DND-41 (cell line): ENCODE results near the gene BTNL3.

Experiments used
- ATAC-seq: fragments of 200-7000 bp; cut with Tn5 transposase; 3 replicates; pipeline ENCODE4 v1.9.1; 2021; ENCODE audit warnings: low read depth; ENCODE audit not compliant: insufficient read depth
- DNase-seq: peaks from one replicate; pipeline ENCODE4 v3.0.0-alpha.2; 2020
- H2AFZ ChIP-seq: 2 replicates; pipeline ENCODE4 v1.6.0; 2012; ENCODE audit warnings: low read depth, low read length
- H3K27ac ChIP-seq: 2 replicates; pipeline ENCODE4 v1.5.1; 2012; ENCODE audit warnings: low read length, inconsistent platforms
- H3K27me3 ChIP-seq: fragments of 200-600 bp; sonication (generic); 2 replicates; pipeline ENCODE4 v1.6.0; 2012; ENCODE audit warnings: low read length, mild to moderate bottlenecking, inconsistent platforms; ENCODE audit not compliant: insufficient read depth, poor library complexity
- H3K36me3 ChIP-seq: 2 replicates; pipeline ENCODE4 v1.5.1; 2012; ENCODE audit warnings: low read length, inconsistent platforms; ENCODE audit not compliant: insufficient read depth
- H3K4me1 ChIP-seq: 2 replicates; pipeline ENCODE4 v1.5.1; 2012; ENCODE audit warnings: mild to moderate bottlenecking, low read length; ENCODE audit not compliant: insufficient read depth
- H3K4me2 ChIP-seq: 2 replicates; pipeline ENCODE4 v1.6.0; 2012; ENCODE audit warnings: mild to moderate bottlenecking, moderate library complexity, low read length, inconsistent platforms; ENCODE audit not compliant: insufficient read depth
- H3K4me3 ChIP-seq, 2 experiments: fragments of 200-600 bp in 1 of 2; shearing (Covaris generic) in 1 of 2; 2 replicates each; pipeline ENCODE4 v1.5.1; 2012 to 2016; ENCODE audit warnings: inconsistent platforms in 2 of 2, low read length in 2 of 2, mild to moderate bottlenecking in 2 of 2, low read depth in 1 of 2, moderate library complexity in 1 of 2
- H3K79me2 ChIP-seq: 2 replicates; pipeline ENCODE4 v1.6.0; 2012; ENCODE audit warnings: low read length, inconsistent platforms; ENCODE audit not compliant: insufficient read depth
- H3K9ac ChIP-seq: 2 replicates; pipeline ENCODE4 v1.6.0; 2012; ENCODE audit warnings: low read depth, mild to moderate bottlenecking, inconsistent platforms, low read length, moderate library complexity
- H3K9me3 ChIP-seq: 2 replicates; pipeline ENCODE4 v1.5.1; 2012; ENCODE audit warnings: low read length, moderate library complexity, mild to moderate bottlenecking, inconsistent platforms; ENCODE audit not compliant: insufficient read depth, severe bottlenecking
- H4K20me1 ChIP-seq: 2 replicates; pipeline ENCODE4 v1.6.0; 2012; ENCODE audit warnings: low read length; ENCODE audit not compliant: insufficient read depth
- CTCF ChIP-seq: IDR thresholded peaks from 2 replicates; pipeline ENCODE4 v1.5.1; 2012; ENCODE audit warnings: borderline replicate concordance, low read length, moderate library complexity, mild to moderate bottlenecking; ENCODE audit not compliant: poor library complexity, severe bottlenecking; ENCODE audit errors: extremely low read depth
- EZH2 ChIP-seq: IDR thresholded peaks from 3 replicates; pipeline ENCODE4 v1.6.1; 2012; ENCODE audit warnings: borderline replicate concordance, low read depth, mild to moderate bottlenecking, moderate library complexity, low read length, inconsistent platforms; ENCODE audit not compliant: severe bottlenecking

Gene BTNL3

GRCh38 chr5:181039931-181040630 lies 51.4 kb downstream of the BTNL3 start, which contains the start of gene BTNL9:
BTNL9 (plus strand) TSS chr5:181040266; CDS start chr5:181045490, 5,224 bp downstream.
- H3K4me2 ChIP-seq, result no peak within 1 kb of the TSS
- H3K9me3 ChIP-seq, result no peaks in the 10 kb centered on the region
- no peaks in the 10 kb centered on the region for H4K20me1 ChIP-seq
- H3K36me3 ChIP-seq, result no peaks in the 10 kb centered on the region
- TF ChIP-seq EZH2 (no peak), CTCF (no peak)
- H3K4me1 ChIP-seq, result no peaks in the 10 kb centered on the region
- no peak within 1 kb of the TSS for H2AFZ ChIP-seq
- no peak for DNase-seq
- no peak within 1 kb of the TSS for H3K27ac ChIP-seq
- H3K4me3 ChIP-seq, result no peak within 1 kb of the TSS
- no peak for ATAC-seq
- H3K27me3 ChIP-seq, result peaks cover 20% of the 10 kb centered on the region
- H3K9ac ChIP-seq, result no peak within 1 kb of the TSS
- no peaks in the 10 kb centered on the region for H3K79me2 ChIP-seq

DNA sequence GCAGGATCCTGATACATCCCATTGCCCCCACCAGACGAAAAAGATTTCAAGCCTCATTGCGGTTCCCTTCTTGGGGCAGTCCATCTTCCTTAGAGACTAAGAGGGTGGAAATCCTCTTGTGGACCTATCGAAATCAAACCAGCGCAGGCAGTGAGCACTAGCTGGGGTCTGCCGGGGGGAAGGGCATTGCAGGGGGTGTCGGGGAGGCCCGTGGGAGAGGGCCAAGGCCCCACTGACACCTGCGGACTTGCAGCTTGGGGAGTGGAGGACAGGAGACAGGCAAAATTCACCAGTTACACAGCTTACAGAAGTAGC lies 51.9 kb downstream of the BTNL3 start:
- H3K27ac ChIP-seq, result no peak overlapping the region
- H3K9ac ChIP-seq, result no peak overlapping the region
- no peaks in the 10 kb centered on the region for H3K36me3 ChIP-seq
- H3K27me3 ChIP-seq, result peaks cover 25% of the 10 kb centered on the region
- no peak overlapping the region for H3K4me3 ChIP-seq
- TF ChIP-seq EZH2 (no peak), CTCF (no peak)
- no peaks in the 10 kb centered on the region for H3K79me2 ChIP-seq
- no peak overlapping the region for H3K4me2 ChIP-seq
- H4K20me1 ChIP-seq, result no peaks in the 10 kb centered on the region
- no peaks in the 10 kb centered on the region for H3K9me3 ChIP-seq
- no peaks in the 10 kb centered on the region for H3K4me1 ChIP-seq
- ATAC-seq (no peak), DNase-seq (no peak)
- no peak overlapping the region for H2AFZ ChIP-seq

DNA sequence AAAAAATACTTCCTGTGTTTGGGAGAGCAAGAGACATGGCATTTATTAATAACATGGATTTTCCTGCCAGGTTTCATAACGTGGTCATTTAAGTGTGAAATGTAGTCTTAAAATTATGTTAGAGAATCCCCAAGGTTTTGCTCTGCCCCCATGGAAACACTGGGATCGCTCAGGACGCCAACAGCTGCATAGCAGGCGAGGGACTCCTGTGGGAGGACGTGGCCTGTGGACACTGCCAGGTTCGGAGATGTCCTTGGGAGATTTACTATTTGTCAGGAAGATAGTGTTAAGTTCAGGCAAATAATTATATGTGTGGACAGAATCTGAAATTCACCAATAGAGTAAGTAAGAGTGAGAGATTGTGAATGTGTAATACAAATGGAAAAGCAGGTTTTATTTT lies 52.4 kb downstream of the BTNL3 start:
- Histone ChIP-seq H3K4me2 (no peak overlapping the region), H3K9me3 (no peaks in the 10 kb centered on the region), H3K27me3 (peaks cover 25% of the 10 kb centered on the region), H3K9ac (no peak overlapping the region), H4K20me1 (no peaks in the 10 kb centered on the region), H3K27ac (no peak overlapping the region), H3K4me3 (no peak overlapping the region), H3K4me1 (no peaks in the 10 kb centered on the region), H2AFZ (no peak overlapping the region), H3K36me3 (no peaks in the 10 kb centered on the region), H3K79me2 (no peaks in the 10 kb centered on the region)
- DNase-seq (no peak), ATAC-seq (no peak)
- TF ChIP-seq EZH2, result no peak
- no peak for TF ChIP-seq CTCF
